GM19452 (cell line): ENCODE measurements around the gene C1QL2.

Experiments used
- ATAC-seq: cut with Tn5 transposase; IDR thresholded peaks from one replicate; pipeline ENCODE4 v1.9.1; 2021; ENCODE audit not compliant: unreplicated experiment

The C1QL2 gene

GRCh38 chr2:119158563-119159347 lies at the start of gene C1QL2:
TSS of gene C1QL2 (minus strand) at chr2:119158751. CDS start at chr2:119158269, 482 bp downstream.
- no peak for ATAC-seq

- no peak for ATAC-seq
Measured at GRCh38 chr2:119207447-119207846, 48.9 kb upstream of the C1QL2 start.

- ATAC-seq: no peak
Measured at GRCh38 chr2:119206201-119206600, 47.6 kb upstream of the C1QL2 start.

GRCh38 chr2:119205001-119205706 lies 46.6 kb upstream of the C1QL2 start:
- no peak for ATAC-seq

DNA sequence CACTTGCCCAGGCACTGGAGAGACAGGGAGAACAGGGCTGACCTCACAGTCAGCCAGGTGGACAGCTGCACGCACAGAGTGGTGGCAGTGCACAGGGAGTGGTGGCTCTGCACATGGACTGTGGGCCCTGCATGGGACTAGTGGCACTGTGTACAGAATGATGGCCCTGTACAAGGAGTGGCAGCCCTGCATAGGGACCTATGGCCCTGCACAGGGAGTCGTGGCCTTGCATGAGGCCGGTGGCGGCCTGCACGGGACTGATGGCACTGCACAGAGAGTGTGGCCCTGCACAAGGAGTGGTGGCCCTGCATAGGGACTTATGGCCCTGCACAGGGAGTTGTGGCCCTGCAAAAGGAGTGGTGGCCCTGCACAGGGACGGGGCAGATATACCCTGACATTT lies 46.0 kb upstream of the C1QL2 start:
- ATAC-seq: no peak

GRCh38 chr2:119202610-119203310 lies 44.2 kb upstream of the C1QL2 start:
- no peak for ATAC-seq

DNA sequence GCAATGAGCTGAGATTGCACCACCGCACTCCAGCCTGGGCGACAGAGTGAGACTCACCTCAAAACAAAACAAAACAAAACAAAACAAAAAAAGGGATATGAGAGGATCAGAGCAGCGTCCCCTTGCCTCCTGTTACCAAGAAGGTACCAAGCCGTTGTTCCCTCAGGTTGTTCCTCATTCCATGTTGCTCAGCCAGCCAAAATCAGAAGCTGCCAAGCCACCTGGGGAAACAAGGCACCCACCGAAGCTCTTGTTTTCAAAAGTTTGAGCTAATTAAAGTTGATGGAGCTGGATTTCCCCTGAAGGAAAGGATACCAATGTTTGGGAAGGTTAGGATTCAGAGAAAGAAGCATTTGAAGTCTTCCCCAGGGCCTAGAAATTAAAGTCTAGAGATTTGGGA lies 43.3 kb upstream of the C1QL2 start:
- no peak for ATAC-seq

GRCh38 chr2:119198240-119198840 lies 39.8 kb upstream of the C1QL2 start:
- no peak for ATAC-seq

DNA sequence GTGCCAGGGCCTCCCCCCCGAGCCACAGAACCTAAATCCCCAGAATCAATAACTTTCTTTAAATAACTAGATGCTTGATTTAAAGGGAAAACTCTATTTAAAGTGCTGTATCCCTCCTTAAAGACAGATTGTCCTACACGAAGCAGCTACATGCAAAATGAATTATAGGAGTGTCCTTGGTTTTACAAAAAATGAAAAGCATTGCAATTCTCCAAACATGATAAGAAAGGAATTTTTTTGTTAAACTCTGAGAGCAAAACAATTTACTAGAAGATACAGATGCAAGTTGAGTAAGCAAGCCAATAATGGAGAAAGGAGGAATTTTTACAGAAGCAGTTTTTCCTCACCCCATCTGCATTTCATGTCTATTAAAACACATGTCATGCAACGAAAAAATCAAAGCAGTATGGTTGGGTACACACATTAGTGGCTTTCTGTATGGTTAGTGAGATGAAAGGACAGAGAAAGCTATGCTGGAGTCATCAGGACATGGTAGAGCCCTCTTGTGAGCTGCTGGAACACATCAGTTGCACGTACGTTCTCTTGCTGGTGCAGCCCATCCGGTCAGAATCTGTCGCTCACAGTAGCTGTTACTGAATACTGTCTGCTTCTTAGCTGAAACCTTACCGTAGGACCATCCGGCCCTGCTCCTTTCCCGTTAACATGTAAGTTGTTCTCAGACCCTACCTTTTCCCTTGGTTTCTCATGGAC lies 39.1 kb upstream of the C1QL2 start:
- no peak for ATAC-seq

DNA sequence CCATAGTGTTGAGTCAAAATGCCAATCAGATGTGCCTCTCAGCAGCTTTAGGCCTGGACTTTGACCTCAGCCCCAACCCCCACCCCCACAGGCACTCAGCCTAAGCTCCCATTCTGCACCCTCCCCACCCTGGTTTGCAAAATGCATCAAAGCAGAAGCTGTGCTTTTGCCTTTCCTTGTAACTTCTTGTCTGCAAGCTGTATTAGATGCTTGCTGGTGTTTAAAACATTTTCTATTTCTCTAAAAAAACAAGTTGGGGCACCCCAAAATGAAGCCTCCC lies 38.5 kb upstream of the C1QL2 start:
- ATAC-seq: no peak

- ATAC-seq: no peak
Measured at GRCh38 chr2:119196301-119197125, 38.0 kb upstream of the C1QL2 start.

DNA sequence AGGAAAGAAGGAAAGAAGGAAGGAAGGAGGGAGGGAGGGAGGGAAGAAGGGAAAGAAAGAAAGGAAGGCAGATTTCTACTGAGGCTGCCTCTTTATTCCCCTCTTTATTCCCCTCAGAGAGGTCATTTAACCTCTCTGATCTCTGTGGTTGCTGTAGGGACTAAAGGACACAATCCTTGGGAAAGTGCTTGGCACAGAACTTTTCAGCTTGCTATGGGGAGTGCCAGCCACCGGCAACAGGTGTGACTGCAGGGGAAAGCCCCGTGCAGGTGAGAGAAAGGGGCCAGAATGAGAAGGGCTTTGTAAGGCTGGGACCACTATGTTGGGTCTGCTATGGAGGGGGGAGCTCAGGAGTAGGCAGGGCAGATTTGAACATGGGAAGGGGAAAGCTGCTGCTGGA lies 37.3 kb upstream of the C1QL2 start:
- ATAC-seq: no peak

- ATAC-seq: no peak
Measured at GRCh38 chr2:119195001-119195400, 36.5 kb upstream of the C1QL2 start.

GRCh38 chr2:119192893-119193292 lies 34.3 kb upstream of the C1QL2 start:
- no peak for ATAC-seq

DNA sequence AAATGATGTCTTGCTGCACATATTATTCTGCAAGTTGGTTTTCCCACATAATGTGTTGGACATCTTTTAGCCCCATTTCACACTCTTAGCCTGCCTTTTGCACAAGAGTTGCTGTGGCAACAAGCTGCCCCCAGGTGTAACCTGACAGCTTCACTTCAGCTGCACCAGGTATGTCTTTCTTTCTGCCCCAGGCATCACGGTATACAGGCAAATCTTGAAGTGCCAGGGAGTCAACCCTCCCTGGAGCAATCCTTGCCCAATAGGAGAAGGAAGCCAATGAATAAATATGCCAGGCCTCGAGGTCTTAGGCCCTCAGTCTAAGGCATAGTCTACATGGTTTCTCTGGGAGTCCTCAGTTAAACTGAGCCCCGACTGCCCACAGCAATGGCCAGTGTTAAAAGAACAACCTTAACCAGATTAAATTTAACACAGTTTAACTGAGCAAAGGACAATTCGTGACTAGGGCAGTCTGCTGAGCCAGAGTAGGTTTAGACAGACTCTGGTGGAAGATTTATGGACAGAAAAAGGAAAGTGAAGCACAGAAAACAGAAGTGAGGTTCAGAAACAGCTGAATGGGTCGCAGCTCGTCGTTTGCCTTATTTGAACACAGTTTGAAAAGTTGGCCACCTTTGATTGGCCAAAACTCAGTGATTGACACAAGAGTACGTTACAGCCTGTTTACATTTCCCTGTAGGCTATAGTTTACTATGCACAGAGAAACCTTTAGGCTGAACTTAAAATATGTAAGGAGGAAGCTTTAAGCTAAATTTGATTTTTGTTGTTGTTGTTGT lies 32.0 kb upstream of the C1QL2 start:
- no peak for ATAC-seq

GRCh38 chr2:119184512-119184911 lies 26.0 kb upstream of the C1QL2 start:
- ATAC-seq: no peak

DNA sequence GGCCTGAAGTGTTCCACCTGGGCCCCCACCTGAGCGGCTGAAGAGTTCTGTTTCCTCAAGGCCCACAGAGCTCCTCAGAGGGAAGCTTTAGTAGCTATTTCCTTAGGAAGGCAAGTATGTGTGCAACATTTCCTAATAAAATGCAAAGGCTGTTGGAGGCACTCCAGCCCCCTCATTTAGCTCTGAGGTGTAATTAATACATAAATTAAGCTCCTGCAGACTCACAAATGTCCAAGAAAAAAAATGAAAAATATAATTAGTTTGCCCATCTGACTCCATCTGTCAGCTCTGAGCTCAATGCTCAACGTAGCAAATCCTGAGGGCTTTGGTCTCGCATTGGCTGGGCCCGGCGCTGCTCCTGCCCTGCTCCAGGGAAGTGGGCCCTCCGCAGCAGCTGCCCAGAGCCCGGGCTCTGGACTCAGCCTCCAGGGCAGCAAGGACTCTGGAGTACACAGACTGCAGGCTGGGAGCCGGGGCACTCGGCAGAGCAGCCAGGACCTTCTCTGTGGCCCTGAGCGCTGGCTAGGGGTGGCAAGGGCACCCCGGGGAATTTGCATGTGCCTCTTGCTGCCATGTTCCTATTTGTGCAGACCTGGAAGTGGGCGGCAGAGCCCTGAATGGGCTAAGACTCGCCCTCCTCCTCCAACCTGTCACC lies 23.4 kb upstream of the C1QL2 start:
- ATAC-seq: no peak

DNA sequence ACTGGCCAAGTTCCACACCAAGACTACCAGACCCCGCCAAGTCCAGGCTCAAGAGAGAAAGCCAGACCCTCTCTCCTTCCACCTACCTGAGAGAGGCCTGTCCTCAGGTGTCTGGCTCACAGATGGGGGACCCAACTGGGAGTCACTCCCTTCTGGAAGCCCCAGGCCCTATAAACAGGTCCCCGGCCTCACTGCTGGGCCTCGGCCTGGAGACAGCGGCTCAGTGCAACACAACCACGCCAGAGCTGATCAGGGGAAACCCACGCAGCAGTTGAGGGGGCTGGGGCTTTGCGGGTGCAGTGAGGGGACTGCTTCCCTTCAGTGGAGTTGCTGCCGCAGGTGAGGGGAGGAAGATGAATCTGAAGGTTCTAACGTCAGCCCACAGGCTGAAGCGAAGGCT lies 22.8 kb upstream of the C1QL2 start:
- ATAC-seq: no peak

- ATAC-seq: no peak
Measured at GRCh38 chr2:119180892-119181291, 22.3 kb upstream of the C1QL2 start.
